ENCODE measurements around the gene SMURF1.

The SMURF1 gene

GRCh38 chr7:98998821-98999725 is 144.8 kb downstream of the SMURF1 start:
- no peak for ATAC-seq
- TF ChIP-seq ESRRG (CRISPR knock-in tag; IDR thresholded peaks at IDR 0.05) (no peak), TSHZ2 (CRISPR knock-in tag; IDR thresholded peaks at IDR 0.05) (no peak), ZNF70 (CRISPR knock-in tag; IDR thresholded peaks at IDR 0.05) (no peak), TOX (CRISPR knock-in tag; IDR thresholded peaks at IDR 0.05; ENCODE audit: borderline replicate concordance) (no peak), CSRNP3 (CRISPR knock-in tag; IDR thresholded peaks at IDR 0.05) (no peak), ISL1 (CRISPR knock-in tag; IDR thresholded peaks at IDR 0.05) (no peak), PATZ1 (CRISPR knock-in tag; IDR thresholded peaks at IDR 0.05; ENCODE audit: borderline replicate concordance) (no peak), GLIS3 (CRISPR knock-in tag; IDR thresholded peaks at IDR 0.05) (no peak), OSR1 (CRISPR knock-in tag; IDR thresholded peaks at IDR 0.05) (no peak), ZC3H10 (CRISPR knock-in tag; IDR thresholded peaks at IDR 0.05) (no peak), ARNTL (CRISPR knock-in tag; IDR thresholded peaks at IDR 0.05; ENCODE audit: borderline replicate concordance, low read depth) (no peak), ZNF8 (CRISPR knock-in tag; IDR thresholded peaks at IDR 0.05) (no peak), ZNF565 (CRISPR knock-in tag; conservative IDR thresholded peaks at IDR 0.05; ENCODE audit: low read depth) (no peak)

GRCh38 chr7:98997846-98998245 is 146.1 kb downstream of the SMURF1 start:
- TF ChIP-seq CREB5 (CRISPR knock-in tag; IDR thresholded peaks at IDR 0.05; ENCODE audit: low read depth) (no peak), PPARA (CRISPR knock-in tag; IDR thresholded peaks at IDR 0.05; ENCODE audit: borderline replicate concordance) (no peak), ZNF70 (CRISPR knock-in tag; IDR thresholded peaks at IDR 0.05) (no peak), ESRRG (CRISPR knock-in tag; IDR thresholded peaks at IDR 0.05) (no peak), OSR1 (CRISPR knock-in tag; IDR thresholded peaks at IDR 0.05) (no peak)
- ATAC-seq = no peak

- no peak for ATAC-seq
- no peak for TF ChIP-seq PATZ1 (CRISPR knock-in tag; IDR thresholded peaks at IDR 0.05; ENCODE audit: borderline replicate concordance)
- TF ChIP-seq GLIS3 (CRISPR knock-in tag; IDR thresholded peaks at IDR 0.05) = no peak
- TF ChIP-seq ZNF565 (CRISPR knock-in tag; conservative IDR thresholded peaks at IDR 0.05; ENCODE audit: low read depth) = no peak
- TF ChIP-seq TCF4 (CRISPR knock-in tag; IDR thresholded peaks at IDR 0.05; ENCODE audit: borderline replicate concordance) = no peak
- no peak for TF ChIP-seq ARNTL (CRISPR knock-in tag; IDR thresholded peaks at IDR 0.05; ENCODE audit: borderline replicate concordance, low read depth)
- no peak for TF ChIP-seq ZNF8 (CRISPR knock-in tag; IDR thresholded peaks at IDR 0.05)
- no peak for TF ChIP-seq ZNF70 (CRISPR knock-in tag; IDR thresholded peaks at IDR 0.05)
- TF ChIP-seq SNAI2 (CRISPR knock-in tag; IDR thresholded peaks at IDR 0.05) = no peak
- no peak for TF ChIP-seq TOX (CRISPR knock-in tag; IDR thresholded peaks at IDR 0.05; ENCODE audit: borderline replicate concordance)
- TF ChIP-seq BACH2 (CRISPR knock-in tag; IDR thresholded peaks at IDR 0.05; ENCODE audit: borderline replicate concordance) = no peak
- no peak for TF ChIP-seq TSHZ2 (CRISPR knock-in tag; IDR thresholded peaks at IDR 0.05)
- TF ChIP-seq CSDC2 (CRISPR knock-in tag; IDR thresholded peaks at IDR 0.05) = no peak
- TF ChIP-seq CREB5 (CRISPR knock-in tag; IDR thresholded peaks at IDR 0.05; ENCODE audit: low read depth) = no peak
- TF ChIP-seq ESRRG (CRISPR knock-in tag; IDR thresholded peaks at IDR 0.05) = no peak
- no peak for TF ChIP-seq PPARA (CRISPR knock-in tag; IDR thresholded peaks at IDR 0.05; ENCODE audit: borderline replicate concordance)
- TF ChIP-seq ZFP3 (CRISPR knock-in tag; IDR thresholded peaks at IDR 0.05) = no peak
Measured at GRCh38 chr7:98996150-98996552, 147.8 kb downstream of the SMURF1 start.
